ENCODE results near the gene TYW1B.
"Not testable (repeated sequence)": the region's sequence is repeated elsewhere in the genome, so short reads cannot be mapped to it uniquely, and the experiment has no call there.

Gene TYW1B

DNA sequence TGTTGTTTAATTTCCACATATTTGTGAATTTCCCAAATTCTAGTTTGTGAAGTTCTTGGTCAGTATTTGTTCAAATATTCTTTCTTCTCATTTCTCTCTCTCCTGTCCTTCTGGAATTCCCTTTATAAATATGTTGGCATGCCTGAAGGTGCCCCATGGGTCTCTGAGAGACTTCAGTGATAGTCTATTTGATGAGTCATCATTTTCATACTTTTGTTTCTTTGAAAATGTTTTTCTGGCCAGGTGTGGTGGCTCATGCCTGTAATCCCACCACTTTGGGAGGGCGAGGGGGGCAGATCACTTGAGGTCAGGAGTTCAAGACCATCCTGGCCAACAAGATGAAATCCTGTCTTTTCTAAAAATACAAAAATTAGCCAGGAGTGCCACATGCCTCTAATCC, 127.5 kb downstream of the TYW1B start:
- not testable (repeated sequence) for DNase-seq (ENCODE audit: low read depth in 2 of 2)

DNA sequence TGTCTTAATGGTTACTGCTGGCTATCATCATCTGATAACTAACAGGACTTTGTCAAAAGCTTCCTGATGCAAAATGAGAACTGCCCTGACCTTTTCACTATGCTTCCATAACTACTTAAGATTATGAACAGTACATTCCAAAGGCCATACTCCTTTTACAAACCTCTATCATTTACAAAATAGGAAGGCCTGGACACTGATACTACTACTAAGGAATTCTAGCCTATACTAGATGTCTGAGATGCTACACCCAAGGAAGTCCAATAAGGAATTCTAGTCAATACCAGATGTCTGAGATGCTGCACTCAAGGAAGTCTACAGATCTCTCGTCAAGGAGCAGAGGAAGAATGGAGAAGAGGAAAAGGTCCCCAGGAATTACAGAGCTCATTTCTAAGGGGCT, 130.9 kb downstream of the TYW1B start:
- not testable (repeated sequence) for DNase-seq (ENCODE audit: low read depth in 2 of 2)

DNA sequence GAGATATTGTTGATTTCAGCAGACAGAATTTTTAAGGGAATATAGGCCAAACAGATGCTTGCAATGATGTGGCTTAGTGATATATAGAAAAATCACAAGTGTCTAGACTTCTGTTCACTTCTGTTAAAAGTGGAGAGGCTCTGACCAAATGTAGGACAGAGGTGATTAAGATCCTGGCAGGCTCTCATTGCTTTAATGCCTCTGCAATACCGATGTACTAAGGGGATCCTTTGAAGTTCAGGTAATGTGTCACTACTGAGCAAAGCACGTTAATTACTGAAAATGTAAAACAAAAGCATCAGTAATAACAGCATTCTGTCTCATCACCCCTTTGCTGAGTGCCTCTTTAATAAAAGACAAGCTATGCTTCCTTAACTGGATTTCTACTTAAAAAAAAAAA, 131.4 kb downstream of the TYW1B start:
- not testable (repeated sequence) for DNase-seq (ENCODE audit: low read depth in 2 of 2)

DNA sequence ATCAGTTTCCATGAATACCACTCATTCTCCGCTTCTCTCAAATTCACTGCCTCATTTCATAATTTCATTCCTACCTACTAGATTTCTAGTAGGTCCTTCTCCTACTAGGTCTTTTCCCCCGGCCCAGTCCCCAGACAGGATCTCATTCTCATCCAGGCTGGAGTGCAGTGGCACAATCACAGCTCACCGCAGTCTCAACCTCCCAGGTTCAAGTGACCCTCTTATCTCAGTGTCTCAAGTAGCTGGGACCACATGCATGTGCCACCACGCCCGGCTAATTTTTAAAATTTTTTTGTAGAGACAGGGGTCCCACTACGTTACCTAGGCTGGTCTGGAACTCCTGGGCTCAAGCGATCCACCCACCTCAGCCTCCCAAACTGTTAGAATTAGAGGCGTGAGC, 132.5 kb downstream of the TYW1B start:
- DNase-seq (ENCODE audit: low read depth in 2 of 2), result not testable (repeated sequence)

DNA sequence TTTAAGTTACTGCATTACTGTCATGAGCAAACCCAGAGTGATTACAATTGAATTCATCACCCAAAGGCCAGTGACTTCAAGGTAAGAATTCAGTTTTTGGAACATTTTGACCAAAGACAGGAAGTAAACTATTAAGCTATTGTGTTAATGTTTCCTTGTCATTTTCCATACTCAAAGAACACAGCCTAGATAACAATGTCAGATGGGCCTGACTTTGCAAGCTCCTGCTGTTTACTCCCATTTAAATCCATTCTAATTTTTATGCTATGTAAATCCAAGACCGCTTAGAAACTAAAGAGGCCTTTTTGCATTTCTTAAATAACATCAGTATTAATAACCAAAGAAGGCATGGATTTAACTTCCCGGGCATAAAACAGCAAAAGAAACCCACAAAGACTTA, 136.6 kb downstream of the TYW1B start:
- DNase-seq (ENCODE audit: low read depth in 2 of 2), result not testable (repeated sequence)

DNA sequence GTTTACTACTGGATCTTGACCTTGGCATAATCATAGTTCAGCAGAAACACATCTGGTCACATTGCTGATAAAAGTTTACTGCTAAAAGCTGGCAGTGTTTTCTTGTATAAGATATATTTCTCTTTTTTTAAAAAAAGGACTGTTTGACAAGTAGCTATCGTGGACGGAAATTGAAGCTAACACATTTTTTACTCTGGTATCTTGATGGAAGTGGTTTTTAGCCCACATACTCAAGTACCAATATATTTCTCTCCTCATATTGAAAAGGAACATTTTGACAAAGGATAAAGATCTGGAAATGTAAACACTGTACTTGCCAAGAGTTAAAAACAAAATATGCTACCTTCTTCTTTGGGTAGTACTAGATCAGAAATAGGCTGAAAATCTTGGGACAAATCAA, 137.8 kb downstream of the TYW1B start:
- not testable (repeated sequence) for DNase-seq (ENCODE audit: low read depth in 2 of 2)

DNA sequence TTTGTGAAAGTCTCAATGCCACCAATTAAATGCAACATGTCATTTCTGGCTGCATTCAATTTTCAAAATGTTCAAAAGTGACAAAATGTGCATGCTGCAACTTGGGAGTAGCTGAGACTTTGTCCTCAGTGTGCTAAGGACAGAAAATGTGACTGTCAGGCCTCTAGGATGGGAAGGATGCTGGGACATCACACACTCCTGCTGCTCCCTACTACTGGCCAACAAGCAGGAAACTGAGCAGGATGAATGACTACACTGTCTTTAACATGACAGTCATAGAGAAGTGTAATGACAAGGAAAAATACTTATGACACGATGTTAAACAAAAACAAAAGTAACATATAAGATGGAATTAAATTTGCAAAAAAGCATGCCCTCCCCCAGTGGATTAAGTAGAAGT, 138.7 kb downstream of the TYW1B start:
- not testable (repeated sequence) for DNase-seq (ENCODE audit: low read depth in 2 of 2)

DNA sequence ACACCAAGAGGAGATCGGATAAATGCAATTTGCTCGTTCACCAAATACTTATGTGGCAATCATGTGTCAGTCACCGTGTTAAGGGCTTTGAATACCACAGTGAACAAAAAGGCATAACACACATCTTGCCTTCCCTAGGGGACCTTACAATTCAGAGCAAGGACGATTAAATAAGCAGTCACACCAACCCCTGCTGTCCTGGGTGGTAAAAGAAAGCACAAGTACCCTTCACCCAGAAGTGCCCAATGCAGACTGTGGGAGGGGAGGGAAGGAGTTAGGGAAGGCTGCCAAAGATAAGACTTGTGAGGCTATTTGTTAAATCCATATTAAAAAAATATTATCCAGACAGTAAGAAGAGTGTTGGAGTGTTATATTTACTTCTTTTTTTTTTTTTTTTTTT, 146.8 kb downstream of the TYW1B start:
- DNase-seq (ENCODE audit: low read depth in 2 of 2), result not testable (repeated sequence)

DNA sequence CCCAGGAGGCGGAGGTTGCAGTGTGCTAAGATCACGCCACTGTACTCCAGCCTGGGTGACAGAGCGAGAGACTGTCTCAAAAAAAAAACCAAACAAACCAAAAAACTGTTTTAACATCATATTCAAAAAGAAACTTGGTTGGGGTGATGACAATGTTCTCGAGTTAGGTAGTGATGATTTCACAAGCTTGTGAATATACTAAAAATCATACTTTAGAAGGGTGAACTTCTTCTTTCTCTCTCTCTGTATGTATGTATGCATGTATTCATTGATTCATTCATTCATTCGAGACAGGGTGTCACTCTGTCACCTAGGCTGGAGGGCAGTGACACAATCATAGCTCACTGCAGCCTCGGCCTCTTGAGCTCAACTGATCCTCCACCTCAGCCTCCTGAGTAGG, 151.1 kb downstream of the TYW1B start:
- not testable (repeated sequence) for DNase-seq (ENCODE audit: low read depth in 2 of 2)

DNA sequence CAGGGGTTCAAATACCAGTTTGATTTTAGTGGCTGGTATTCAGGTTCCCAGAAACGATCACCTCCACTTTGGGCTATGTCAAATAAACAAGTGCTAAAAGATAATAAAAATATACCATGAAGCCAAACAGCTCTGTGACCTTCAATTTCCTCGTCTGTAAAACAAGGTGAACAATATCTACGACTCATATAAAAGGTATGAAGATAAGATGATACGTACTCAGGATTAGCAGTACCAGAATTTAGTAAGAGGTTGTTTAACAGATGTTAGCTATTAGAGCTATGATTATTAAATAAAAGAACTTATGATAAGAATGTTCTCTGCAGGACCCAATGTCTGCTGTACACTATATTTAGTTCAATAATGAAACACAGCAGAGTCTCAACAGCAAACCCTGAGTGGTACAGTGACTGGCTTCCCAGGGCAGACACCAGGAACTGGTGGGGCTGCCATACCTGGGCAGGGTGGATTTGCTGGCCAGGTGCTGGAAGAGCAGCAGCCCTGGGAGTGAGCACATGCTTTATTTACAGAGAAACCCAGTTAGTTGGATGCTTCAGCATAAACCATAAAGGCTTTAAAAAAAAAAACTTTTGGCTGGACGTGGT, 151.8 kb downstream of the TYW1B start:
- DNase-seq (ENCODE audit: low read depth in 2 of 2), result not testable (repeated sequence)

DNA sequence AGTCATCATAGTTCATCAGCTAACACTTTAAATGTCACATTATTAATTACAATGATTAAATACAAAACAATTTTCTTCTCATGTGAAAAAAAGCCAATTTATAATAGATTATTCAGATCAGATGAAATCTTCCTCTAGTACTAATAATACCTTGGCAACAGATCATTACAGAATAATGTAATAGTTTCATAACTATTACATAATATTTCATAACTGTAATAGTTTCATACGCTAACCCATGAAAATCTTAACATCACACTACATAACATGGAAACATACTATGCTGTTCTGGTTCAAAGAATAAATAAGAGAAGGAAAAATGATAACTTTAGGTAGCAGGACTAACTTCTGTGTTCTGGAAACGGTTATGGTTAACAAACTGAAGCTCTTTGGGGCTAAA, 152.3 kb downstream of the TYW1B start:
- DNase-seq (ENCODE audit: low read depth in 2 of 2), result not testable (repeated sequence)

DNA sequence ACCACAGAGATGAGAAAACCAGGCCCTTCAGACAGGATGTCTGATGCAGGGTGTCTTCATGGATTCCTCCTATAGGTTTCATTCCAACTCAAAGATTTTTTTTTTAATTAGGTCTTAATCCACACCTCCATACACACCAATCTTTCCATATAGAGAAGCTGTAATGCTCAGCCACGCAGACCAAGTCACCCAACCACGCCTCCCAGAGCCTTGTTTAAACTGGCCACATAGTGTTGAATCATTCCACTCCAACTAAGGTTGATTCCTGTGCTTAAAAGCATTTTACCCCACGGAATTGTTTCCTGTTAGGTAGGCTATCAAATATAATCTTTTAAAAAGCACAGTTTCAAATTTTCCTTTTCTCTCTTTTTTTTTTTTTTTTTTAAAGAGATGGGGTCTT, 153.6 kb downstream of the TYW1B start:
- DNase-seq (ENCODE audit: low read depth in 2 of 2), result no peak

DNA sequence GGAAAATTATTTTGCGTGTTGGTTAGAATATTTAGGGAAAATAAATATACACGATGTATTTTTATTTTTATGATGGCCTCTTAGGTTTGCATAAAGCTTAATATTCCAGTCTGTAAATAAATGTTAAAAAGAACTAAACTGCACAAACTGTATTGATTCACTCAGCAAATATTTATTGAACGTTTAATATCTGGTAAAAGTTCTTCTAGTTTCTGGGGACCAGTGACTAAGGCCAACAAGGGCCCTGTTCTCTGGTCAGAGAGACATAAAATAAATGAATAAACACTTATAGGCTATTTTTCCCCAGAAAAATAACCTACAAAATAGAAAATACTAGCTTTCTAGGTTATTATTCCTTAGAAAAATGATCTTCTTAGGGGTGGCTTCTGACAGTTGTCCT, 157.2 kb downstream of the TYW1B start:
- DNase-seq (ENCODE audit: low read depth in 2 of 2), result not testable (repeated sequence)

DNA sequence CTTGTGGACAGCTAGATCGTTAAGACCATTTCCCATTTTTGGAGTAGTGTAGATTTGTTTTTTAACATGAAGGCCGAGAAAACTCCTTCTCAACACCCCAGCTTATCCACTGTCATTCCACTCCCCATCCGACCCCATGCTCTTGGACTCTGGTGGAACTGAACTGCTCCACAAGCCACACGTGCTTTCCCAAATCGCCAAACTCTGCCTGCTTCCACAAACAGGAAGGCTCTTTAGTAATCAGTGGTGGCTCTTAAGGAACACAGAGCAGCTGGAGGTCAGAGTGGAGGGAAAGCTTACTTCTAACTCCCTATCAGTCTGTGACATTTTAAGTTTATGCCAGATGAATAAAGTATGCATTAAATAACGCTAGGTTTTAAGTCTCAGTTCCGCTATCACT, 159.6 kb downstream of the TYW1B start:
- not testable (repeated sequence) for DNase-seq (ENCODE audit: low read depth in 2 of 2)

DNA sequence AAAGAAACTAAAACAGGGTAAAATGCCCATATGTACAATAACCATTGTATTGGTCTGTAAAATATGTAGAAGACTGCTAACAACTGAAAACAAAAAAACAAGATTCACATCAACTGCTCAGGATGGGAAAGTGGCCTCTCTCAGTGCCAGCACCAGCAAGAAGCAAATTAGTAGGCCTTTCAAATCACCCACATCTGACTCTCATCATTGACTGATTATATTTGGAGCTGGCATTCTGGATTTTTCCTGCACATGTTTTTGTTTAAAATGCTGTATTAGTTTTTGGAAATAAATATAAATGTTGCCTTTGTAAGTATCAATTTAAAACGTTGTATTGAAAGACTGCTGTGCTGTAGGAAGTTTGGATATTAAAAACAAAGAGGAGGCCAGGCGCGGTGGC, 161.0 kb downstream of the TYW1B start:
- not testable (repeated sequence) for DNase-seq (ENCODE audit: low read depth in 2 of 2)

DNA sequence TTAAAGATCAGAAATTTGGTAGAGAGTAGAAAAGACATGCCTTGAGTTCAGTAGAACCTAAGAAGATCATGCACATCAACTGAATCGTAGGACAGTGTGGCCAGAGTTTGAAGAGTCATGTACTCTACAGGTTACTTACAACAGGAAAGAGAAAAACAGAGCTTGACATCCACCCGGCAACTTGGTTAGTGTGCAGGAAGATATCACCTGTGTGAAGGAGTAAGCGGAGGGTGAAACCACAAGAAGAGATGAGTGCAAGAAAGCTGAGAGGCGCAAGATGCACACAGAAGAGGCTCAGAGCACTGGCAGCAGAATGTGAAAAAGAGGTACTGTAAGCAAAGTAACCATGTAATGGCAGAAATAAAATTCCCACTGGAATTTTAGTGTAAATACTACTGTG, 179.4 kb downstream of the TYW1B start:
- DNase-seq (ENCODE audit: low read depth in 2 of 2), result not testable (repeated sequence)

DNA sequence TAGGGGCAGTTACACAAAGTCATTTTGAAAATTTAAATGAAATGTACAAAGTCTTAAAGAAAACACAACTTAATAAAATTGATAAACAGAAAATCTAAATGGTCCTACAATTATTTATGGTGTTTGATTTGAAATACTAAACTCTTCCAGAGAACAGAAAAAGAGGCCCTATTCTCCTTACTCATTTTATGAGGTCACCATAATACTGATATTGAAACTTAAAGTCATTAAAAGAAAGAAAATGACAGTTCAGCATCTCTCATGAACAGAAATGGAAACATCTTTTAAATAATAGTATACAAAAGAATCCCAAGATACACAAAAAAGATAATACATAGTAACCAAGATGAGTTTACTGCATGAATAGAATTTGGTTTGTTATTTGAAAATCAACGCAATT, 184.3 kb downstream of the TYW1B start:
- not testable (repeated sequence) for DNase-seq (ENCODE audit: low read depth in 2 of 2)

DNA sequence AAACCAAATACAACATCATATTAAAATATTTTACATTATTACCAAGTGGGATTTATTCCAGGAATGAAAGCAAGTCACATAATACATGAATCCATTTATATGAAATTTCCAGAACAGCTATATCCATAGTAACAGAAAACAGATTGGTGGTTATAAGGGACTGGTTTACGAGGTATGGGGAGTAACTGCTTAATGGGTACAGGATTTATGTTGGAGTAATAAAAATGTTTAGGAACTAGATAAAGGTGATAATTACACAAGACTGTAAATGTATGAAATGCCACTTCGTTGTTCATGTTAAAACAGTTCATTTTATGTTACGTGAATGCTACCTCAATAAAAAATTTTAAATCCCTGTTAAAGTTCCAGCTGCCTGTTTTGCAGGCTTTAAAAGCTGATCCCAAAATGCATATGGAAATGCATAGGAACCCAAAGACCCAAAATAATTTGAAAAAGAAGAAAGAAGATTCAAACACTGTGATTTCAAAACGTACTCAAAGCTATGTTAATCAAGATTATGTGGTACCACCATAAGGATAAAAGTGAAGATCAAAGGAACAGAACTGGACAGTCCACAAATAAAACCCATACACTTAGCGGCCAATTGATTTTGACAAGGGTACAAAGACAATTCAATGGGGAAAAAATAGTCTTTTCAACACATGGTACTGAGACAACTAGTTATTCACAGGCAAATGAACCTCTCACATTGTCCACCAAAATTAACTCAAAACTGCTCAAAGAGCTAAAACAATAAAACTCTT, 186.3 kb downstream of the TYW1B start:
- not testable (repeated sequence) for DNase-seq (ENCODE audit: low read depth in 2 of 2)

DNA sequence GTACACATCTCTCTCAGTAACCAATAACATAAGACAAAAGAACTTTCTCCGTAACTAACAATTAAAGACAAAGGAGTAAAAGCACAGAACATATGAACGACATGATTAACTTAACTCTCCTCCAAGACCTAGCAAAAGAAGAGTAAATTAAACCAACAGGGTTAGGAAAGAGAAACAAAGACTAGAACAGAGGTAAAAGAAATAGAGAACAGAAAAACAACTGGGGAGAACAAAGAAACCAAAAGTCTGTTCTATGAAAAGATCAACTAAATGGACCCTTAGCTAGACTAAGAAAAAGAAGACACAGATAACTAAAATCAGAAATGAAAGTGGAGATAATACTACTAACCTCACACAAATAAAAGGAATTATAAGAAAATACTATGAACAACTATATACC, 187.3 kb downstream of the TYW1B start:
- DNase-seq (ENCODE audit: low read depth in 2 of 2), result not testable (repeated sequence)

DNA sequence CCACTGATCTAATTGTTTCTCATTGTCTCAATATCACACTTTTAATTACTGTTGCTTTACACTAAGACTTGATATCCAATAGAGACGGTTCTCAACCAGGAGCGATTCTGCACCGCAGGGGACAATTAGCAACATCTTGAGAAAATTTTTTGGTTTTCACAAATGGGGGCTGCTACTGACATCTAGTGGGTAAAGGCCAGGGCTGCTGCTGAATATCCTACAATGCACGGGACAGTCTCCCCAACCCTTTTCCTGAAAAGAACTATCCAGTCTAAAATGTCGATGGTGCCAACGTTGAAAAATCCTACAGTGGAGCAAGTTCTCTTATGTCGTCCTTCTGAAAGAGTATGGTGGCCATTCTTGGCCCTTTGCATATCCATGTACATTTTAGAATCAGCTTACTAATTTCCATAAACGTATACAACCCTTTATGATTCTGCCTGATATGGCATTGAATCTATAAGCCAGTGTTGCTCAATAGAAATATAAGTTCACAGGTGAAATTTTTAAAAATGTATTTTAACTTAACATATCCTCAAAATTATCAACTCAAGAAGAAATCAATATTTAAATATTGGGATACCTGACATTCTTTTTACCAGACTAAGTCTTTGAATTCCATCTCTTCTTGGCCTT, 192.6 kb downstream of the TYW1B start:
- DNase-seq (ENCODE audit: low read depth in 2 of 2), result not testable (repeated sequence)

DNA sequence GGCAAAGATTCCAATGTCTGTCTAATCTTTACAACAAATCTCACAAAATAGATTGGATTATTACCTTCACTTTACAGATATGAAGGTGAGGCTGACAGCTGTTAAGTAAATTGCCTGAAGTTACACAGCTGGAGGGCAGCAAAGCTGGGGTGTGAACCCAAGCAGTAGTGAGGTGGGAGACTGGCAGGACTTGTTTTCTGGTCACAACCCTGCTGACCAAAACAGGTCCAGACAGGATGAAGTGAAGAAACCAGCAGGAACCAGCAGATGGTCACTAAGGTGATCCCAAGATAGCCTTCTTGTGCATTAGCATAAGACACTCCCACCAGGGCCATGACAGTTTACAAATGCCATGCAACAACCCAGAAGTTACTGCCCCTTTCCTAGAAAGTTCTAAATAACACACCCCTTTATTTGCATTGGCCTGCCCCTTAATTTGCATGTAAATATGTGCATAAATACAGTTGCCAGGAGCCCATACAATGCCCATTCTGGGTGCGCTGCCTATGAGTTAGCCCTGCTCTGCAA, 195.2 kb downstream of the TYW1B start:
- DNase-seq (ENCODE audit: low read depth in 2 of 2), result not testable (repeated sequence)

DNA sequence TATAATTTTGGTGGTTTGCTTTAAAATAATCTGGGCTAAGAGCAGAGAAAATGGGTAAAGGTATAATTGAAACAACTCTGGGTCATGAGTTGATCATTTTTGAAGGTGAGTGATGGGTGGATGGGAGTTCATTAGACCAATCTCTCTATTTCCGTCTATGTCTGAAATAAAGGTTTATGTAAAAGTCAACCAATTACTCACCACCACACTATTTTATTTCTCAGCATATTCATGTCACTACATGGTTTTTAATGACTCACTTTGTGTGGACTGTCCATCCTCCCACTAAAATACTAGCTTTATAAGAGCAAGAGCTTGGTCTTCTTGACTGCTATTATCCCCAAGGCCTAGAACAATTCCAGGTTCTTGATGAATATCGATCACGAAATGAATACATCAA, 199.6 kb downstream of the TYW1B start:
- DNase-seq (ENCODE audit: low read depth in 2 of 2), result not testable (repeated sequence)

Measured in stimulated activated CD8-positive, alpha-beta memory T cell treated with anti-CD3 and anti-CD28 coated beads, Interleukin-15, amount 100 ng/mL, for 4 hours (primary cell).